Measurements from ENCODE around the gene B3GAT3. TPM values are rescaled to one million over a fixed set of nuclear protein-coding genes. Genes with fewer than 3 reads are reported as not detected.

The B3GAT3 gene
- polyA plus RNA-seq, 3 donors: 18.5 to 44.9 (median 19.0) TPM

- Mint-ChIP-seq H3K9me3 (peaks cover 0 to 2% (median 0%) of the 10 kb centered on the region in 7 donors), H3K36me3 (peaks cover 54 to 64% of the 10 kb centered on the region in 2 donors), H3K4me3 (no peak overlapping the region), H3K4me1 (peaks cover 43% of the 10 kb centered on the region), H3K27ac (peak overlapping the region in 6 of 7 donors; percentile 95 to 99 (median 98)), H3K27me3 (ENCODE audit: low read depth in 3 of 3) (peaks cover 0 to 2% (median 0%) of the 10 kb centered on the region in 3 donors)
- Histone ChIP-seq H3K27ac (ENCODE audit: low read depth in 1 of 2, low read length in 2 of 2) (peak overlapping the region; percentile 91 to 96), H3K4me1 (ENCODE audit: control insufficient read depth in 1 of 2, insufficient read depth in 2 of 2, low read length in 2 of 2) (peaks cover 31 to 50% of the 10 kb centered on the region in 2 donors), H3K79me2 (ENCODE audit: insufficient read depth, low read length) (peaks cover 31% of the 10 kb centered on the region), H4K20me1 (ENCODE audit: insufficient read depth, low read length) (peaks cover 39% of the 10 kb centered on the region), H2AFZ (ENCODE audit: insufficient read depth, low read depth, low read length, poor library complexity, severe bottlenecking) (no peak overlapping the region), H3K27me3 (ENCODE audit: control insufficient read depth in 2 of 2, insufficient read depth in 2 of 2, low read length in 2 of 2) (no peaks in the 10 kb centered on the region), H3K4me3 (replicated peaks in 1 of 3; ENCODE audit: low read depth in 2 of 3, low read length in 3 of 3) (peak overlapping the region in 1 of 3 experiments; percentile 98), H3K9me3 (replicated peaks in 1 of 2; ENCODE audit: control insufficient read depth in 1 of 2, insufficient read depth in 1 of 2, low read length in 2 of 2) (no peaks in the 10 kb centered on the region), H3K9ac (ENCODE audit: insufficient read depth, low read length, poor library complexity, severe bottlenecking) (no peak overlapping the region), H3K36me3 (replicated peaks in 1 of 2; ENCODE audit: control insufficient read depth in 1 of 2, insufficient read depth in 2 of 2, low read length in 2 of 2) (peaks cover 49 to 56% of the 10 kb centered on the region in 2 donors), H3K4me2 (replicated peaks; ENCODE audit: extremely low read depth, low read length, poor library complexity, severe bottlenecking) (peak overlapping the region; percentile 90)
- no peak for DNase-seq
- WGBS (ENCODE audit: insufficient coverage): 81% methylated on average over 4 of the region's 8 CpGs
- no peak for TF ChIP-seq CTCF (IDR thresholded peaks at IDR 0.05)
- intact Hi-C loops (cut with micrococcal nuclease): loop anchor here (5.0 to 10.0 kb wide), 4 partner anchors 59 to 272 kb away; partner anchors contain the start of genes BSCL2 (in 2 of the 2), GNG3 (in 2 of the 2), INTS5 (in 1 of the 2) and TMEM179B (in 1 of the 2)
These were observed 28.8 kb downstream of the B3GAT3 start for GRCh38 chr11:62592989-62593421.

- peaks cover 0 to 2% (median 0%) of the 10 kb centered on the region in 7 donors for H3K9me3 Mint-ChIP-seq
- H4K20me1 ChIP-seq (ENCODE audit: insufficient read depth, low read length): peaks cover 31% of the 10 kb centered on the region
- peaks cover 47 to 56% of the 10 kb centered on the region in 2 donors for H3K36me3 ChIP-seq (replicated peaks in 1 of 2; ENCODE audit: control insufficient read depth in 1 of 2, insufficient read depth in 2 of 2, low read length in 2 of 2)
- H3K27ac Mint-ChIP-seq: peak overlapping the region; percentile 95 to 99 (median 98)
- TF ChIP-seq CTCF (IDR thresholded peaks at IDR 0.05): no peak
- H3K9ac ChIP-seq (ENCODE audit: insufficient read depth, low read length, poor library complexity, severe bottlenecking): peak overlapping the region; percentile 86
- no peaks in the 10 kb centered on the region for H3K27me3 ChIP-seq (ENCODE audit: control insufficient read depth in 2 of 2, insufficient read depth in 2 of 2, low read length in 2 of 2)
- H3K27ac ChIP-seq (ENCODE audit: low read depth in 1 of 2, low read length in 2 of 2): peak overlapping the region; percentile 91 to 96
- peak overlapping the region; percentile 90 for H3K4me2 ChIP-seq (replicated peaks; ENCODE audit: extremely low read depth, low read length, poor library complexity, severe bottlenecking)
- H3K4me1 Mint-ChIP-seq: peaks cover 36% of the 10 kb centered on the region
- no peaks in the 10 kb centered on the region for H3K9me3 ChIP-seq (replicated peaks in 1 of 2; ENCODE audit: control insufficient read depth in 1 of 2, insufficient read depth in 1 of 2, low read length in 2 of 2)
- WGBS (ENCODE audit: insufficient coverage): 1% methylated on average over 14 of the region's 17 CpGs
- peak in 1 of 3 donors; percentile 16 for DNase-seq
- peak overlapping the region; percentile 90 to 92 for H3K4me3 Mint-ChIP-seq
- H3K27me3 Mint-ChIP-seq (ENCODE audit: low read depth in 3 of 3): peaks cover 0 to 2% (median 0%) of the 10 kb centered on the region in 3 donors
- intact Hi-C loops (cut with micrococcal nuclease): loop anchor here (5.0 to 10.0 kb wide), 4 partner anchors 60 to 273 kb away; partner anchors contain the start of genes BSCL2 (in 2 of the 2), GNG3 (in 2 of the 2), INTS5 (in 1 of the 2) and TMEM179B (in 1 of the 2)
- H3K4me3 ChIP-seq (replicated peaks in 1 of 3; ENCODE audit: low read depth in 2 of 3, low read length in 3 of 3): peak overlapping the region; percentile 47 to 98 (median 60)
- peaks cover 51 to 59% of the 10 kb centered on the region in 2 donors for H3K36me3 Mint-ChIP-seq
- H3K79me2 ChIP-seq (ENCODE audit: insufficient read depth, low read length): peaks cover 24% of the 10 kb centered on the region
- H2AFZ ChIP-seq (ENCODE audit: insufficient read depth, low read depth, low read length, poor library complexity, severe bottlenecking): peak overlapping the region; percentile 94
- peaks cover 27 to 43% of the 10 kb centered on the region in 2 donors for H3K4me1 ChIP-seq (ENCODE audit: control insufficient read depth in 1 of 2, insufficient read depth in 2 of 2, low read length in 2 of 2)
These were observed 29.5 kb downstream of the B3GAT3 start for GRCh38 chr11:62592146-62592815.

Data from CD14-positive monocyte (primary cell).